Transverse colon (tissue), 4 donors: Measurements from ENCODE around the gene TRIP10. TPM values are rescaled to one million over a fixed set of nuclear protein-coding genes. Genes with fewer than 3 reads are reported as not detected.

Source experiments
- DNase-seq: peaks from one replicate; pipeline ENCODE4 v3.0.0-alpha.2; 2019
- H3K27ac ChIP-seq, 4 donors: fragments of 200-600 bp; sonication (generic); 2 replicates each; pipeline ENCODE4 v1.5.1; 2016 to 2018; ENCODE audit warnings: inconsistent platforms in 4 of 4
- H3K27me3 ChIP-seq: fragments of 200-600 bp; sonication (generic); 2 replicates; pipeline ENCODE4 v1.5.1; 2017; ENCODE audit warnings: inconsistent platforms
- H3K36me3 ChIP-seq, 4 donors: fragments of 200-600 bp; sonication (generic); 2 replicates each; pipeline ENCODE4 v1.5.1; 2017 to 2019; ENCODE audit warnings: inconsistent platforms in 4 of 4
- H3K4me1 ChIP-seq, 4 donors: fragments of 200-600 bp; sonication (generic); 2 replicates each; pipeline ENCODE4 v1.5.1; 2017 to 2020; ENCODE audit warnings: inconsistent platforms in 4 of 4
- H3K4me3 ChIP-seq, 4 donors: fragments of 200-600 bp; sonication (generic); 1 replicate in 1 of 4; 2 replicates in 3 of 4; pipeline versions ENCODE4 v1.5.1 to v1.6.1; 2017 to 2019; ENCODE audit warnings: inconsistent platforms in 4 of 4
- H3K9me3 ChIP-seq, 2 donors: fragments of 200-600 bp; sonication (generic); 2 replicates each; pipeline ENCODE4 v1.5.1; 2017 to 2019; ENCODE audit warnings: inconsistent platforms in 2 of 2
- CTCF ChIP-seq, 5 experiments: fragments of 200-600 bp in 3 of 5; fragments of 450-650 bp in 2 of 5; sonication (generic) in 3 of 5; IDR thresholded peaks; 1 replicate in 2 of 5; 2 replicates in 3 of 5; pipeline ENCODE4 v1.5.1; 2016 to 2017; ENCODE audit warnings: antibody characterized with exemption in 5 of 5, inconsistent platforms in 3 of 5, mild to moderate bottlenecking in 2 of 5, moderate library complexity in 1 of 5
- EP300 ChIP-seq: sonication (generic); formaldehyde crosslinking; IDR thresholded peaks from one replicate; pipeline ENCODE4 v1.6.1; 2017; ENCODE audit warnings: antibody characterized with exemption, low read depth
- POLR2A ChIP-seq: fragments of 450-650 bp; IDR thresholded peaks from one replicate; pipeline ENCODE4 v1.6.1; 2016; ENCODE audit warnings: antibody characterized with exemption, mild to moderate bottlenecking, moderate library complexity
- POLR2AphosphoS5 ChIP-seq, 3 donors: sonication (generic); formaldehyde crosslinking; IDR thresholded peaks; one replicate each; pipeline ENCODE4 v1.6.1; 2016; ENCODE audit warnings: antibody characterized with exemption in 3 of 3
- WGBS, 2 donors: methylation state at CpG; one replicate each; pipeline ENCODE4 v1.1.5; 2018; ENCODE audit warnings: low coverage in 1 of 2; 5-methylcytosine and 5-hydroxymethylcytosine counted together
- in situ Hi-C, 4 donors: fragments of 200-750 bp; cut with MboI; loops; one replicate each; pipeline versions ENCODE4 v1.15.0 to v1.15.1; 2017; ENCODE audit warnings: low sequenced_read_pairs in 3 of 4, low pct_ligation_motif_present in 1 of 4, low pct_unique_long_range_greater_than_20kb in 1 of 4
- intact Hi-C: fragments of 100-400 bp; cut with DNase I; formaldehyde crosslinking; loops from one replicate; pipeline ENCODE4 v1.15.1; 2023; ENCODE audit warnings: low total_unique reads
- total RNA-seq, 4 donors: library from RNA; depleted of rRNA; stranded (reverse); fragments of >200 nt; gene quantifications; one replicate each; pipeline ENCODE4 v1.1.0, GENCODE V29; 2016

TRIP10 gene
- total RNA-seq, 4 donors from 2014 or later, result 55.5 to 227 (median 78.8) TPM

- TF ChIP-seq EP300, result no peak
- TF ChIP-seq CTCF (IDR thresholded peaks at IDR 0.05), result no peak
- TF ChIP-seq POLR2A, result no peak
- no peak for TF ChIP-seq POLR2AphosphoS5 (IDR thresholded peaks at IDR 0.05)
- no peak for DNase-seq
- in situ Hi-C loops, result loop anchor here in 2 of 4 donors (10.0 to 25.0 kb wide), 2 partner anchors 133 to 205 kb away; no protein-coding TSS in a partner anchor
- Histone ChIP-seq H3K4me3 (peak overlapping the region; percentile 1 to 28 (median 22)), H3K36me3 (no peaks in the 10 kb centered on the region), H3K9me3 (no peaks in the 10 kb centered on the region), H3K27me3 (no peaks in the 10 kb centered on the region), H3K27ac (peak overlapping the region; percentile 68 to 72 (median 68)), H3K4me1 (peaks cover 0 to 17% (median 0%) of the 10 kb centered on the region in 4 donors)
- 84 to 88% methylated on average over 16 to 23 of the region's 23 CpGs for WGBS, 2 donors
- intact Hi-C loops, result no loop called here
These were observed 9.8 kb upstream of the TRIP10 start for GRCh38 chr19:6729573-6730152.

GRCh38 chr19:6730153-6730804, 9.2 kb upstream of the TRIP10 start:
- Histone ChIP-seq H3K27ac (peak overlapping the region; percentile 68 to 72 (median 68)), H3K36me3 (no peaks in the 10 kb centered on the region), H3K9me3 (no peaks in the 10 kb centered on the region), H3K27me3 (no peaks in the 10 kb centered on the region), H3K4me1 (peaks cover 0 to 19% (median 0%) of the 10 kb centered on the region in 4 donors), H3K4me3 (peak overlapping the region; percentile 1 to 28 (median 22))
- in situ Hi-C loops (loop anchor here in 2 of 4 donors (10.0 to 25.0 kb wide), 2 partner anchors 132 to 205 kb away; no protein-coding TSS in a partner anchor), intact Hi-C loops (no loop called here)
- peak; percentile 94 for DNase-seq
- WGBS, 2 donors, result 0 to 52% methylated on average over 2 to 17 of the region's 27 CpGs
- no peak for TF ChIP-seq CTCF (IDR thresholded peaks at IDR 0.05)

GRCh38 chr19:6730941-6731670, 8.4 kb upstream of the TRIP10 start:
- 72 to 92% methylated on average over 4 to 21 of the region's 30 CpGs for WGBS, 2 donors
- H3K36me3 ChIP-seq, result no peaks in the 10 kb centered on the region
- DNase-seq, result no peak
- H3K27me3 ChIP-seq, result no peaks in the 10 kb centered on the region
- H3K4me1 ChIP-seq, result peaks cover 5 to 27% (median 7%) of the 10 kb centered on the region in 4 donors
- H3K4me3 ChIP-seq, result peak overlapping the region in 1 of 4 donors; percentile 28
- TF ChIP-seq EP300 (no peak), POLR2A (no peak), CTCF (IDR thresholded peaks at IDR 0.05) (no peak), POLR2AphosphoS5 (IDR thresholded peaks at IDR 0.05) (no peak)
- intact Hi-C loops, result no loop called here
- no peaks in the 10 kb centered on the region for H3K9me3 ChIP-seq
- peak overlapping the region; percentile 63 to 72 (median 68) for H3K27ac ChIP-seq
- in situ Hi-C loops, result loop anchor here in 2 of 4 donors (10.0 to 25.0 kb wide), 2 partner anchors 131 to 206 kb away; no protein-coding TSS in a partner anchor

- Histone ChIP-seq H3K9me3 (no peaks in the 10 kb centered on the region), H3K4me3 (no peak overlapping the region), H3K36me3 (no peaks in the 10 kb centered on the region), H3K27ac (no peak overlapping the region), H3K27me3 (no peaks in the 10 kb centered on the region), H3K4me1 (peaks cover 9 to 30% (median 10%) of the 10 kb centered on the region in 4 donors)
- 80 to 90% methylated on average over 3 to 21 of the region's 22 CpGs for WGBS, 2 donors
- TF ChIP-seq POLR2AphosphoS5 (IDR thresholded peaks at IDR 0.05) (no peak), EP300 (no peak), POLR2A (no peak), CTCF (IDR thresholded peaks at IDR 0.05) (no peak)
- no peak for DNase-seq
- in situ Hi-C loops, result loop anchor here in 2 of 4 donors (10.0 to 25.0 kb wide), 2 partner anchors 130 to 207 kb away; no protein-coding TSS in a partner anchor
- intact Hi-C loops, result no loop called here
These were observed 7.7 kb upstream of the TRIP10 start for GRCh38 chr19:6731822-6732221.
